Hematopoietic multipotent progenitor cell treated with erythropoietin and hydrocortisone succinate and interleukin-3 and kit ligand, for 17 days (in vitro differentiated cells): ENCODE data around the gene C16orf95.

Source experiments
- DNase-seq: peaks from one replicate; pipeline ENCODE4 v3.0.0-alpha.2; 2015; ENCODE audit warnings: low spot score

Gene C16orf95

GRCh38 chr16:87332150-87332549 is 15.0 kb upstream of the C16orf95 start:
- no peak for DNase-seq

GRCh38 chr16:87331241-87331801 is 14.1 kb upstream of the C16orf95 start:
- DNase-seq: no peak

GRCh38 chr16:87330646-87331045 is 13.5 kb upstream of the C16orf95 start:
- DNase-seq: no peak

- DNase-seq: no peak
These were observed 13.0 kb upstream of the C16orf95 start for GRCh38 chr16:87330257-87330624.

GRCh38 chr16:87329436-87330256 is 12.5 kb upstream of the C16orf95 start:
- DNase-seq: no peak

- DNase-seq: no peak
These were observed 11.7 kb upstream of the C16orf95 start for GRCh38 chr16:87328846-87329245.

- DNase-seq: no peak
These were observed 10.8 kb upstream of the C16orf95 start for GRCh38 chr16:87327798-87328495.

GRCh38 chr16:87326151-87326571 is 9.0 kb upstream of the C16orf95 start:
- DNase-seq: no peak

GRCh38 chr16:87325423-87325858 is 8.2 kb upstream of the C16orf95 start:
- no peak for DNase-seq

GRCh38 chr16:87324411-87325275 is 7.5 kb upstream of the C16orf95 start:
- peak; percentile 58 for DNase-seq

GRCh38 chr16:87323727-87324410 is 6.7 kb upstream of the C16orf95 start:
- no peak for DNase-seq

GRCh38 chr16:87322833-87323726 is 5.9 kb upstream of the C16orf95 start:
- no peak for DNase-seq

- no peak for DNase-seq
These were observed 5.2 kb upstream of the C16orf95 start for GRCh38 chr16:87322360-87322759.

GRCh38 chr16:87321336-87322107 is 4.3 kb upstream of the C16orf95 start:
- DNase-seq: no peak

GRCh38 chr16:87320510-87321227 is 3.5 kb upstream of the C16orf95 start:
- no peak for DNase-seq

GRCh38 chr16:87319997-87320491 is 2.9 kb upstream of the C16orf95 start:
- no peak for DNase-seq

GRCh38 chr16:87319011-87319410 is 1.8 kb upstream of the C16orf95 start:
- no peak for DNase-seq

GRCh38 chr16:87317750-87318644 is 805 bp upstream of the C16orf95 start:
- no peak for DNase-seq
